Panc1 (cell line): ENCODE data around the gene SSBP3. TPM values are rescaled to one million over a fixed set of nuclear protein-coding genes. Genes with fewer than 3 reads are reported as not detected.

ENCODE experiments used
- ATAC-seq: fragments of 200-7000 bp; cut with Tn5 transposase; 2 replicates; pipeline ENCODE4 v1.9.1; 2020; ENCODE audit warnings: mild to moderate bottlenecking, moderate library complexity
- BruUV-seq: library from RNA; stranded (reverse); fragments of 400-500 nt; replicated peaks from 2 replicates; lab custom pipeline; 2021; lab: Mats Ljungman, UMichigan
- CTCF ChIA-PET: fragments of 300-600 bp; sonication (Branson Sonifier 250); formaldehyde crosslinking; loops from one replicate; lab custom pipeline; 2022; ENCODE audit warnings: antibody characterized with exemption; lab: Charles Lee
- POLR2A ChIA-PET: fragments of 300-600 bp; sonication (Branson Sonifier 250); formaldehyde crosslinking; loops from one replicate; lab custom pipeline; 2022; ENCODE audit warnings: antibody characterized with exemption; lab: Charles Lee
- DNase-seq: peaks from one replicate; pipeline ENCODE4 v3.0.0-alpha.2; 2010; ENCODE audit warnings: low read depth, low spot score
- H3K27ac ChIP-seq: 2 replicates; pipeline ENCODE4 v1.5.1; 2011; ENCODE audit warnings: mild to moderate bottlenecking, low read length, inconsistent platforms
- H3K27me3 ChIP-seq: fragments of 200-500 bp; sonication (Bioruptor generic); 2 replicates; pipeline ENCODE4 v1.6.0; 2014; ENCODE audit warnings: low read length, inconsistent platforms; ENCODE audit not compliant: control insufficient read depth, insufficient read depth
- H3K36me3 ChIP-seq: fragments of 200-500 bp; sonication (Bioruptor generic); 2 replicates; pipeline ENCODE4 v1.5.1; 2014; ENCODE audit warnings: inconsistent platforms, mild to moderate bottlenecking, low read length, moderate library complexity; ENCODE audit not compliant: control insufficient read depth, insufficient read depth
- H3K4me1 ChIP-seq: 2 replicates; pipeline ENCODE4 v1.5.1; 2011; ENCODE audit warnings: inconsistent platforms, mild to moderate bottlenecking, low read length, moderate library complexity; ENCODE audit not compliant: control insufficient read depth, insufficient read depth
- H3K4me3 ChIP-seq, 2 experiments: 2 replicates each; pipeline ENCODE4 v1.5.1; 2011 to 2012; ENCODE audit warnings: low read depth in 2 of 2, low read length in 2 of 2, mild to moderate bottlenecking in 2 of 2, inconsistent platforms in 1 of 2, moderate library complexity in 1 of 2
- H3K9me3 ChIP-seq: fragments of 200-500 bp; sonication (Bioruptor generic); 2 replicates; pipeline ENCODE4 v1.5.1; 2014; ENCODE audit warnings: low read depth, mild to moderate bottlenecking, inconsistent platforms, low read length, moderate library complexity; ENCODE audit not compliant: control insufficient read depth, insufficient read depth
- CTCF ChIP-seq: fragments of 450-650 bp; IDR thresholded peaks from 2 replicates; pipeline ENCODE4 v1.5.1; 2017; ENCODE audit warnings: mild to moderate bottlenecking
- POLR2AphosphoS5 ChIP-seq: IDR thresholded peaks from 2 replicates; pipeline ENCODE4 v1.6.1; 2012; ENCODE audit warnings: mild to moderate bottlenecking, low read depth, low read length, moderate library complexity
- REST ChIP-seq, 2 experiments: IDR thresholded peaks; 2 replicates each; pipeline ENCODE4 v1.6.1; 2011 to 2012; ENCODE audit warnings: low read depth in 2 of 2, control low read depth in 1 of 2, low read length in 1 of 2, mild to moderate bottlenecking in 1 of 2, moderate library complexity in 1 of 2; ENCODE audit not compliant: insufficient read depth in 1 of 2
- SIN3A ChIP-seq: IDR thresholded peaks from 2 replicates; pipeline ENCODE4 v1.6.1; 2012; ENCODE audit warnings: low read depth, mild to moderate bottlenecking, low read length, moderate library complexity, borderline replicate concordance; ENCODE audit not compliant: insufficient read depth
- TCF7L2 ChIP-seq: IDR thresholded peaks from 2 replicates; pipeline ENCODE4 v1.6.1; 2011; ENCODE audit warnings: mild to moderate bottlenecking, low read depth, low read length, inconsistent platforms
- in situ Hi-C: cut with HindIII; loops from 2 replicates; pipeline ENCODE4 v1.10.0; 2016; ENCODE audit warnings: low sequenced_read_pairs, low pct_unique_long_range_greater_than_20kb
- intact Hi-C: fragments of 100-400 bp; cut with micrococcal nuclease; formaldehyde crosslinking; loops from one replicate; pipeline ENCODE4 v1.10.0; 2022; ENCODE audit not compliant: unreplicated experiment
- total RNA-seq: library from RNA; stranded (reverse); gene quantifications from one replicate; pipeline ENCODE4 v1.2.1, GENCODE V29; 2021; ENCODE audit not compliant: unreplicated experiment

The SSBP3 gene
- total RNA-seq, 1 experiment from 2014 or later = 22.5 TPM

- TF ChIP-seq TCF7L2 (no peak), SIN3A (no peak), REST (IDR thresholded peaks at IDR 0.05; ENCODE audit: insufficient read depth in 1 of 2, low read depth in 2 of 2, low read length in 1 of 2) (no peak), POLR2AphosphoS5 (no peak), CTCF (no peak)
- no peaks in the 10 kb centered on the region for H3K4me1 ChIP-seq
- ChIA-PET POLR2A (no interaction called here), CTCF (no interaction called here)
- in situ Hi-C loops = no loop called here
- no peaks in the 10 kb centered on the region for H3K9me3 ChIP-seq
- intact Hi-C loops = no loop called here
- no peaks in the 10 kb centered on the region for H3K27me3 ChIP-seq
- H3K4me3 ChIP-seq = no peak overlapping the region
- DNase-seq (no peak), ATAC-seq (no peak)
- no peaks in the 10 kb centered on the region for H3K36me3 ChIP-seq
- BruUV-seq = no TSS peak
- no peak overlapping the region for H3K27ac ChIP-seq
Observed at GRCh38 chr1:54381524-54381923, 24.7 kb downstream of the SSBP3 start.

GRCh38 chr1:54380290-54380882, 25.8 kb downstream of the SSBP3 start:
- H3K36me3 ChIP-seq = no peaks in the 10 kb centered on the region
- no TSS peak for BruUV-seq
- H3K9me3 ChIP-seq = no peaks in the 10 kb centered on the region
- no peaks in the 10 kb centered on the region for H3K4me1 ChIP-seq
- CTCF ChIA-PET = interaction anchor here (0.6 kb wide), 1 partner anchor 8 kb away, joined by 3 read pairs; no protein-coding TSS in a partner anchor
- TF ChIP-seq REST (IDR thresholded peaks at IDR 0.05; ENCODE audit: insufficient read depth in 1 of 2, low read depth in 2 of 2, low read length in 1 of 2) (no peak), TCF7L2 (no peak), POLR2AphosphoS5 (no peak), CTCF (no peak), SIN3A (no peak)
- intact Hi-C loops = no loop called here
- no peak overlapping the region for H3K27ac ChIP-seq
- POLR2A ChIA-PET = no interaction called here
- in situ Hi-C loops = no loop called here
- DNase-seq = no peak
- no peak for ATAC-seq
- H3K27me3 ChIP-seq = no peaks in the 10 kb centered on the region
- no peak overlapping the region for H3K4me3 ChIP-seq
